Measurements from ENCODE around the gene PRR5.

DNA sequence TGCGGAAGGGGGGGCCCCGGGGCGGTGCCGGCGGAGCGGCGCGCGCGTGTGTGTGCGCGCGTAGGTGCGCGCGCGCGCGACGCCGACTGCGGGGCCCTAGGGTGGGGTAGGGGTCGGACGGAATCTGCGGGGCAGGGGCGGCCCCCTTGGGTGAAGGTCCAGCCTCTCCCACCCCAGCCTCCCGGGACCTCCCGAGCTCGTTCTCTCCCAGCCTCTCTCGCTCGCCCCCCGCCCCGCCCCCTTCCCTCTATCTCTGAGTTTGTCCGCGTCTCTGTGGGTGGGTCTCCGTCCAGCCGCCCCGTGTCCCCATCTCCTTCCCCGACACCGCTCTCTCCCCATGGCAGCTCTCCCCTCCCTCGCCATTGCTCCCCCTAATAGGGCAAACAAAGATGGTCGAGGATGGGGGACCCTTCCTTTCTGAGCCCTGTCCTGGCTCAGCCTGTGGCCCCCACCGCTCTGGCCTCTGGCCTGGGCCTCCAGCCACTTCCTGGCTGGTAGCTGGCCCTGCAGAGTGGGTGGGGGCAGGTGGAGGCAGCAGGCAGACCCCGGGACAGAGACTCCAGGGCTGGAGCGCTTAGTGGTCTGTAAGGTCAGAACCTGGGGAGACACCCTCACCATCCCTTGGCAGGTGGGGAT, 33.0 kb upstream of the PRR5 start:
- TF ChIP-seq, protein P1, sequence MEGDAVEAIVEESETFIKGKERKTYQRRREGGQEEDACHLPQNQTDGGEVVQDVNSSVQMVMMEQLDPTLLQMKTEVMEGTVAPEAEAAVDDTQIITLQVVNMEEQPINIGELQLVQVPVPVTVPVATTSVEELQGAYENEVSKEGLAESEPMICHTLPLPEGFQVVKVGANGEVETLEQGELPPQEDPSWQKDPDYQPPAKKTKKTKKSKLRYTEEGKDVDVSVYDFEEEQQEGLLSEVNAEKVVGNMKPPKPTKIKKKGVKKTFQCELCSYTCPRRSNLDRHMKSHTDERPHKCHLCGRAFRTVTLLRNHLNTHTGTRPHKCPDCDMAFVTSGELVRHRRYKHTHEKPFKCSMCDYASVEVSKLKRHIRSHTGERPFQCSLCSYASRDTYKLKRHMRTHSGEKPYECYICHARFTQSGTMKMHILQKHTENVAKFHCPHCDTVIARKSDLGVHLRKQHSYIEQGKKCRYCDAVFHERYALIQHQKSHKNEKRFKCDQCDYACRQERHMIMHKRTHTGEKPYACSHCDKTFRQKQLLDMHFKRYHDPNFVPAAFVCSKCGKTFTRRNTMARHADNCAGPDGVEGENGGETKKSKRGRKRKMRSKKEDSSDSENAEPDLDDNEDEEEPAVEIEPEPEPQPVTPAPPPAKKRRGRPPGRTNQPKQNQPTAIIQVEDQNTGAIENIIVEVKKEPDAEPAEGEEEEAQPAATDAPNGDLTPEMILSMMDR (IDR thresholded peaks at IDR 0.05; ENCODE audit: low read depth, low read length): no peak
- TF ChIP-seq EZH2phosphoT487 (IDR thresholded peaks at IDR 0.05; ENCODE audit: low read depth): no peak

All from OCI-LY3 (cell line).